Mesothelial cell of epicardium (in vitro differentiated cells): ENCODE measurements around the gene HEATR3. TPM values are rescaled to one million over a fixed set of nuclear protein-coding genes. Genes with fewer than 3 reads are reported as not detected.

Experiments used
- DNase-seq, 2 experiments: peaks; one replicate each; pipeline ENCODE4 v3.0.0; 2021; ENCODE audit warnings: low spot score in 2 of 2; ENCODE audit not compliant: unreplicated experiment in 2 of 2
- H3K27ac Mint-ChIP-seq: 2 replicates; pipeline ENCODE4 v1.8.0; 2021; ENCODE audit warnings: mixed read lengths
- H3K27me3 Mint-ChIP-seq: 2 replicates; pipeline ENCODE4 v1.8.0; 2021; ENCODE audit warnings: low read depth, mixed read lengths
- H3K36me3 Mint-ChIP-seq: 2 replicates; pipeline ENCODE4 v1.8.0; 2021; ENCODE audit warnings: mixed read lengths
- H3K4me1 Mint-ChIP-seq: 2 replicates; pipeline ENCODE4 v1.8.0; 2021; ENCODE audit warnings: mixed read lengths
- H3K4me3 Mint-ChIP-seq: 2 replicates; pipeline ENCODE4 v1.8.0; 2021; ENCODE audit warnings: mild to moderate bottlenecking, moderate library complexity, mixed read lengths
- H3K9me3 Mint-ChIP-seq: 2 replicates; pipeline ENCODE4 v1.8.0; 2021; ENCODE audit warnings: mixed read lengths
- total RNA-seq: library from RNA; stranded (reverse); gene quantifications from 3 replicates; pipeline ENCODE4 v1.2.1, GENCODE V29; 2021
- TF ChIP-seq, protein P1 (sequence below): fragments of 200-600 bp; sonication (generic); IDR thresholded peaks from one replicate; pipeline ENCODE4 v1.5.0; 2021; ENCODE audit warnings: antibody characterized with exemption; ENCODE audit not compliant: unreplicated experiment

Gene HEATR3
- total RNA-seq, 1 donor from 2014 or later = 19.2 TPM

DNA sequence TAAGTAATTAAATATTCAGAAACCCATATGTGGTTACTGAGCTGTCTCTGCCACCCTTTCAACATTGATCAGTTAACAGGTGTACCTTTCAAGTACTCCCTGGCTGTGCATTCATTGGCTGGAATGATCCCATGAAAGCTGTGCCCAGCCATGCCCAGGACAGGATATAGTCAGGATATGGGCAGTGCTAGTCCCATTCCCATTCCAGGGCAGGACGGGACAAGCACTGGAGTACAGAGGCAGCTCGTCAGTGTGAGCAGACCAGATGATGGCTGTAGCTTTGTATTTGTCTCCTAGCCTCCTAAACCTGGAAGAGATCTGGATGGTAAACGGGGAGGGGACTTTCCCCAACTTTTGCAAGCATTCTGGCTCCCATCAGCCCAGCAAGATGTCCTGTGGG is 22.5 kb downstream of the HEATR3 start:
- Mint-ChIP-seq H3K4me3 (no peak overlapping the region), H3K27me3 (no peaks in the 10 kb centered on the region), H3K4me1 (no peaks in the 10 kb centered on the region), H3K9me3 (no peaks in the 10 kb centered on the region), H3K27ac (no peak overlapping the region), H3K36me3 (peaks cover 25% of the 10 kb centered on the region)
- DNase-seq = no peak
- TF ChIP-seq, protein P1, sequence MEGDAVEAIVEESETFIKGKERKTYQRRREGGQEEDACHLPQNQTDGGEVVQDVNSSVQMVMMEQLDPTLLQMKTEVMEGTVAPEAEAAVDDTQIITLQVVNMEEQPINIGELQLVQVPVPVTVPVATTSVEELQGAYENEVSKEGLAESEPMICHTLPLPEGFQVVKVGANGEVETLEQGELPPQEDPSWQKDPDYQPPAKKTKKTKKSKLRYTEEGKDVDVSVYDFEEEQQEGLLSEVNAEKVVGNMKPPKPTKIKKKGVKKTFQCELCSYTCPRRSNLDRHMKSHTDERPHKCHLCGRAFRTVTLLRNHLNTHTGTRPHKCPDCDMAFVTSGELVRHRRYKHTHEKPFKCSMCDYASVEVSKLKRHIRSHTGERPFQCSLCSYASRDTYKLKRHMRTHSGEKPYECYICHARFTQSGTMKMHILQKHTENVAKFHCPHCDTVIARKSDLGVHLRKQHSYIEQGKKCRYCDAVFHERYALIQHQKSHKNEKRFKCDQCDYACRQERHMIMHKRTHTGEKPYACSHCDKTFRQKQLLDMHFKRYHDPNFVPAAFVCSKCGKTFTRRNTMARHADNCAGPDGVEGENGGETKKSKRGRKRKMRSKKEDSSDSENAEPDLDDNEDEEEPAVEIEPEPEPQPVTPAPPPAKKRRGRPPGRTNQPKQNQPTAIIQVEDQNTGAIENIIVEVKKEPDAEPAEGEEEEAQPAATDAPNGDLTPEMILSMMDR = no peak

DNA sequence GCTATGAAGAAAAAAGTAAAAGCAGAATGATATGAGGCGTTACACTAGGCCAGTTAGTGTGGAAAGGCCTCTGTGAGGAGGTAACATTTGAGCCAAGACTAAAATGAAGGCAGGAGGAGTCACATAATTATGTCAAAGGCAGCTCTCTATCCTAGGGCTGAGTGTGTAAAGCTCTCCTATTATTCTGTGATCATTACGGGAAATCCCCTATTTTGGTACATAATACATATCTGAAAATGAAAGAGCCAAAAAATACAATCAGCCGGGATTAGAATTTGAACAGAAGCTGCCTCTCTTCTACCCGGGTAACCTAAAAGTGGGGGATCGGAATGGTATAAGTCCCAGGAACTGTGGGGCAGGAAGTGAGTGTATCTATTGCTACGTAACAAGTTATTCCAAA is 27.1 kb downstream of the HEATR3 start:
- TF ChIP-seq, protein P1 = no peak
- Mint-ChIP-seq H3K27ac (no peak overlapping the region), H3K4me3 (no peak overlapping the region), H3K27me3 (no peaks in the 10 kb centered on the region), H3K9me3 (no peaks in the 10 kb centered on the region), H3K36me3 (peaks cover 12% of the 10 kb centered on the region), H3K4me1 (no peaks in the 10 kb centered on the region)
- no peak for DNase-seq

DNA sequence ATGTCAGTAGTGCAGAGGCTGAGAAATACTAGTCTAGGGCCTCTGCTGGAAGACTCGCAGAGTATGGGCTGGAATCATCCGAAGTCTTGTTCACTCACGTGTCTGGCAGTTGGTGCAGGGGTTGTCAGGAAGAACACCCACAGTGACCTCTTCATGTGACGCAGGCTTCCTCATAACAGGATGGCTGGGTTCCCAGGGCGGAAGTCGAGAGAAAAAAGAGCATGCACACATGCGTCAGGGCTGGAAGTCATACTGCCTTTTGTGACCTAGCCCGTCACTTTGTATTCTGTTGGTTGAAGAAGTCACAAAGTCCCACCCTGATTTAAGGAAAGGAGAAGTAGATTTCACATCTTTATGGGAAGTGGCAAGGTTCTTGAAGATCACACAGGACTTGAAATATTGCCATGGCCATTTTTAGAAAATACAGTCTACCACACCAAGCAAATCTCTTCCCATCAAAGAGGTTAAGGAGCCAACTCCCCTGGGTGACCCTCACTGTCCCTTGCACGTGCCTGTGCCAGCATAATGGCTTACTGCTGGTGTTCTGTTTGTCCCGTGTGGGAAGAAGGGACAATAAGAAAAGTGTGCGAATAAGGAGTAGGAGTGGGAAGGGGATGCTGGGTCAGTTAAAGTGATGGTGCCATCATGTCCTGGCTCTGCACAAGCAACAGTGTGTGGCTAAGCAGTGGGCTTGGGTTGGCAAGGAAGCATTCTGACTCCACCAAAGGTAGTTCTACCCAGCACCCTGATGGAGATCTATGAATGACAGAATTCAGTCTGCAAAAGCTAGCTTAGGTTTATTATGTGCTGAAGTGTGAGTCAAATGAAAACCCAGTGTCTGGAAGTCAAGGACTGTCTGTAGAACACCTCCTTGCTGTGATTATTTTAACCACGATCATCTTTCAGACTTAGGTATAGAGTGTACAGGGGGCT is 28.1 kb downstream of the HEATR3 start:
- H3K27me3 Mint-ChIP-seq = no peaks in the 10 kb centered on the region
- TF ChIP-seq, protein P1 = no peak
- H3K4me1 Mint-ChIP-seq = no peaks in the 10 kb centered on the region
- no peak overlapping the region for H3K4me3 Mint-ChIP-seq
- DNase-seq = no peak
- peaks cover 9% of the 10 kb centered on the region for H3K36me3 Mint-ChIP-seq
- no peaks in the 10 kb centered on the region for H3K9me3 Mint-ChIP-seq
- no peak overlapping the region for H3K27ac Mint-ChIP-seq

DNA sequence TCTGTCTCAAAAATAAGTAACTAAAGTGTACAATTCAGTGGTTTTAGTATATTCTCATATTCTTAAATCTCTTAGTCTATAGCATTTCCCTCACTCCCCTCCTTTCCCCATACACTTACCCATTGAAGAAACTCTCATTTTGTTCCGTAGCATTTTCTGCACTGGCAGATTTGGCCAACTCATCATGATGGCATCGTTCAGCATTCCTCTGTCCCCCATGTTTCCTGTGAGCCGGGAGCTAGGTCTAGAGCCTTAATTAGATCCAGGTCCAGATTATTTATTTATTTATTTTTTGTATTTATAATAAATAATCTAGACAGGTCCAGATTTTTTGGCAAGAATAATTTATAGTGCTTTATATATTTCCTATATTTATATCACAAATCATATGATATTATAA is 31.0 kb downstream of the HEATR3 start:
- Mint-ChIP-seq H3K4me1 (peaks cover 10% of the 10 kb centered on the region), H3K27me3 (no peaks in the 10 kb centered on the region), H3K27ac (no peak overlapping the region), H3K4me3 (no peak overlapping the region), H3K36me3 (peaks cover 12% of the 10 kb centered on the region), H3K9me3 (no peaks in the 10 kb centered on the region)
- DNase-seq = no peak
- TF ChIP-seq, protein P1 = no peak

DNA sequence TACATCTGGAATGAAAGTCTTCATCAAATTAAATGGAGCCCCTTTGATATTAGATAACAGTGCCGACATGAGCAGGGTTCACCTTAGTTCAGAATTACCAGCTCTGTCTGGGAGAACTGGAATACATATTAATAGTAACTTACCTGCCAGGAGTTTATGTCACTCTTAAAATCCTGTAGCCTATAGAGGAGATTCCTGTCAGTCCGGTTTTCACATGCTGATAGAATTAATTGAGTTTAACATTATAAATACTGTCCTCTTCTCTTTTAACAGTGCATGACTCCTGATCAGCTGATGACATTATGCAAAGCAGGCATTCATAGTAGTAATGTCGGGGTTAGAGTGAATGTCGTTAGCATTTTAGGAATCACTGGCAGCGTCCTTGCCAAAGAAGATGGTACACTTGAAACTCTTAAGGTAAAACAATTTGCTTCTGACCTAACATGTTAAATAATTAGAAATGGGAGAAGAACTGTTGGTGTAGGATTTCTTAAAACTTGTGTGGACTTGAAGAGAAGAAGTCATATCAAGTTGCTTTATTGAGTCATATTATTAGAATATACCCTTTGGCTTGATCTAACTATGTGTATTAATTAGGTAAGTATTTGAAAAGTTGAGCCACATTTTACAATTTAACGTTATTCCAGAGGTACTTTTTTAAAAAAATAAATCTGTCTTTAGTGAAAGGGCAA is 34.3 kb downstream of the HEATR3 start:
- no peak for DNase-seq
- no peaks in the 10 kb centered on the region for H3K27me3 Mint-ChIP-seq
- H3K4me1 Mint-ChIP-seq = peaks cover 10% of the 10 kb centered on the region
- H3K9me3 Mint-ChIP-seq = no peaks in the 10 kb centered on the region
- TF ChIP-seq, protein P1 = no peak
- peak overlapping the region; percentile 45 for H3K27ac Mint-ChIP-seq
- H3K4me3 Mint-ChIP-seq = no peak overlapping the region
- H3K36me3 Mint-ChIP-seq = peaks cover 16% of the 10 kb centered on the region
